ENCODE measurements around the gene UBL4A.

Gene UBL4A

GRCh38 chrX:154462396-154462795 lies 24.0 kb downstream of the UBL4A start:
- DNase-seq (ENCODE audit: low spot score) = no peak

- no peak for DNase-seq (ENCODE audit: low spot score)
Observed at GRCh38 chrX:154460326-154460725, 26.1 kb downstream of the UBL4A start.

- no peak for DNase-seq (ENCODE audit: low spot score)
Observed at GRCh38 chrX:154459832-154460231, 26.6 kb downstream of the UBL4A start.

- no peak for DNase-seq (ENCODE audit: low spot score)
Observed at GRCh38 chrX:154458954-154459778, 27.2 kb downstream of the UBL4A start.

DNA sequence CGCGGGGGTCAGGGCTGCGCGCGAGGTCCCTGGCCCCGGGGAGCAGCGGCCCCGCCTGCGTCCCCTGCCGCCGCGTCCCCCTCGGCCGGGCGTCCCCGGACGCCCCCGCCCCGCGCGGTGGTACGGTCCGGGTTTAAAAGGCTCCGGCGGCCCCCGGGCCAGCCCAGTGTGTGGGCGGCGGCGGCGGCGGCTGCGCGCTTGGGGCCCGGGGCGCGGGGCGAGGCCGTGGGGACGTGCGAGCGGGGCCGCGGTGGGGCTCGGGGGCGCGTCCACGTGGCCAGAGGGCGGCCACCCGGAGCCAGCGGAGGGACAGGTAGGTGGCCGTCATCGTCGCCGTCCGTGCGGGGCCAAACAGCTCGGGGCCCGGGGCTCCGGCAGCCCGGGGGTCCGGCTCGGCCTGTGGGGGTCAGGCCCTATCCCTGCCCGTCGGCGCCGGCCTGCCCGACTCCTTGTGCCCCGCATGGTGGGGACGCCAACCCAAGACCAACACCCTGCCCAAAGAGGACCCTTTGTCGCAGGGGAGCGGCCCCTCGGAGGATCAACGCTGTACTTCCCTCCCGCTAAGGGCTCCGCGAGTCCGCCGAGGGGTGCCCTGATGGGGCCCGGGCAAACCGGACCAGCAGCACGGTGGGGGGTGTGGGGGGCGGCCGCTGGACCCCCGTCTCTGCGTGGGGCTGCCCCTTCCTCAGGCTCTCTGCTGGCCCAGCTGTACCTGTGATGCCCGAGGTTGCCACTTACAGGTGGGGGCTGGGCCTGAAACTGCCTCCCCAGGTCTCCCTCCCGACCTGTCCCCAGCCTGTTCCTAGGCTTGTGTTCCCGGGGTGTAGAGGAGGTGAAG lies 28.1 kb downstream of the UBL4A start, which contains the start of gene PLXNA3:
Gene PLXNA3 (plus strand): TSS at position 166 of the 838 bp plus-strand sequence. CDS start 1,903 bp downstream, outside the sequence.
- peak; percentile 37 for DNase-seq (ENCODE audit: low spot score)

DNA sequence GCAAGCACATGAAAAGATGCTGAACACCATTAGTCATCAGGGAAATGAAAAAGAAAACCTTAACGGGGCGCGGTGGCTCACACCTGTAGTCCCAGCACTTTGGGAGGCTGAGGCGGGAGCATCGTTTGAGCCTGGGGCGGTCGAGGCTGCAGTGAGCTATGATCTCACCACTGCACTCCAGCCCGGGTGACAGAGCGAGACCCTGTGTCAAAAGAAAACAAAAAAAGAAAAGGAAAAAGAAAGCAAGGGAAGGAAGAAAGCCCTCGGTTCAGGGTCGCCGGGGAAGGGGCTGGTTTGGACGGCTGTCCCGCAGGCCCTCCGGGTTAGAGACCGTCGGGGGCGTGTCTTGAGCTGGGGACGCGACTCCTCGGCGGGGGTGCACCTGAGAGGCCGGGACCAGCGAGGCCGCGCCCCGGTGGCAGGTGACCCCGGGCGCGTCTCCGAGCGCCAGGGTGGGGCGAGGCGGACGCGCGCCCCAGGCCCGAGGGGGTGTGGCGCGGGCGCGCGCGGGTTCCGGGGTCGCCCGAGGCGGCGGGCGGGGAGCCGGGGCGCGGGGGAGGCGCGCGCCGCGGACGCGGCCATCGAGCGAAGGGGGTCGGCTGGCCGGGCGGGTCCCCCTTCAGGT lies 28.8 kb downstream of the UBL4A start:
- DNase-seq (ENCODE audit: low spot score) = no peak

- DNase-seq (ENCODE audit: low spot score) = no peak
Observed at GRCh38 chrX:154452823-154453222, 33.6 kb downstream of the UBL4A start.

DNA sequence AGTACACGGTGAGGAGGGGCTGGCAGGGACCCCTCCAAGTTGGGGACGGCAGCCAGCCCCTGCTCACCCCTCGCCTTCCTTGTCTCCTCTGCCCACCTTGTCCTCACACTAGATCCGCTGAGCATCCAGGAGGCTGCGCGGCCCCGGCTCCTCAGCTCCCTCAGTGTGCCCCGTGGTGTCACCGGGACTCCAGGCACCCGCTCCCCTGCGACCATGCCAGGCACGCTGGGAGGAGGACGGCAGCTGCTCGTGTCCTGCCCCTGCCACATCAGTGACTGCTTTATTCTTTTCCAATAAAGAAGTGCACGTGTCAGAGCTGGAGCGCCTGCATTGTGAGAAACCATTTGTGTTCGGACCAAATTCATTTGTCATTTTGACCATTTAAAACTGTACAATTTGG lies 36.1 kb downstream of the UBL4A start:
- no peak for DNase-seq (ENCODE audit: low spot score)

- DNase-seq (ENCODE audit: low spot score) = no peak
Observed at GRCh38 chrX:154449618-154450017, 36.8 kb downstream of the UBL4A start.

- DNase-seq (ENCODE audit: low spot score) = no peak
Observed at GRCh38 chrX:154448484-154448883, 37.9 kb downstream of the UBL4A start.

- DNase-seq (ENCODE audit: low spot score) = no peak
Observed at GRCh38 chrX:154446430-154446829, 40.0 kb downstream of the UBL4A start.

- no peak for DNase-seq (ENCODE audit: low spot score)
Observed at GRCh38 chrX:154445776-154446175, 40.6 kb downstream of the UBL4A start.

DNA sequence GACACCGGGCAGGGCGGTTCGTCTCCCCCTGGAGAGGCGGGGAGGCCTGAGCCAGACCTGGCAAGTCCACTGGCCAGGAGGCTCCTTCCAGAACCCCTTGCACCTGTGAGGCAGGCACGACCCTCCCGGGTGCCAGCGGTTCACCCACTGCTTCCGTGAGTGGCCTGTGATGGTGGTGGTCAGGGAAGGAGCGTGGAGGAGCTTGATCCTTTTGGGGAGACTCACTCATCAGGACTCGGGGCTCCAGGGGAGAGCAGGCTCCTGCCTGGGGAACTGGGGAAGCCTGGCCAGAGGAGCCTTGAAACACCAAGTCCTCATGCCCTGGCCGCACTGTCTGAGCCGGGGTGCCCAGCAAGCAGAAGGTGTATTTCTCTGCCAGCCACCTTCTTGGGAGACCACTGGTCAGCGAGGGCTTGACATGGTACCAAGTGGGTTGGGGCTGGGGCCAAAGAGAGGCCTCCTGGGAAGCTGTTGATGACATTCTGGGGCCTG lies 41.6 kb downstream of the UBL4A start:
- DNase-seq (ENCODE audit: low spot score) = no peak

- DNase-seq (ENCODE audit: low spot score) = peak; percentile 74
Observed at GRCh38 chrX:154443992-154444754, 42.2 kb downstream of the UBL4A start, which contains the start of gene FAM50A. Gene FAM50A (plus strand): TSS chrX:154444141. CDS start chrX:154444236, 95 bp downstream.

DNA sequence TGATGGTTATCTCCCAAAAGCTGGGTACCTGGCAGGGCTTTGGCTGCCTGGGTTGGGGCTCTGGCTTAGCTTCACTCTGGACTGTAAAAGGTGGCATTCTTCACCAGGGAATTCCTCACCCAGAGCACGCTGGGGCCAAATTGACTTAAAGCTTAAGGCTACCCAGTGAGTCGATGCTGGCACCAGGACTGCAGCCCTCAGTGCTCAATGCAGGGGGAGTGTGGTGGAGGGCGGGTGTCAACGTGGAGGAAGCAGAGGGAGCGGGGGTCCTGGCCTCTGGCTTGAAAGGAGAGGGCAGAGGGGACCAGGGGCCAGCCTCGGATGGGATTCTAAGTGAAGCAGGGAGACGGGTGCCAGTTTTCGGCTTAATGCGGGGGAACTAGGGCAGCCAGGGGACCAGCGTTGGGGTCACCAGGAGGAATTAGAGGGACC lies 42.9 kb downstream of the UBL4A start:
- DNase-seq (ENCODE audit: low spot score) = no peak

DNA sequence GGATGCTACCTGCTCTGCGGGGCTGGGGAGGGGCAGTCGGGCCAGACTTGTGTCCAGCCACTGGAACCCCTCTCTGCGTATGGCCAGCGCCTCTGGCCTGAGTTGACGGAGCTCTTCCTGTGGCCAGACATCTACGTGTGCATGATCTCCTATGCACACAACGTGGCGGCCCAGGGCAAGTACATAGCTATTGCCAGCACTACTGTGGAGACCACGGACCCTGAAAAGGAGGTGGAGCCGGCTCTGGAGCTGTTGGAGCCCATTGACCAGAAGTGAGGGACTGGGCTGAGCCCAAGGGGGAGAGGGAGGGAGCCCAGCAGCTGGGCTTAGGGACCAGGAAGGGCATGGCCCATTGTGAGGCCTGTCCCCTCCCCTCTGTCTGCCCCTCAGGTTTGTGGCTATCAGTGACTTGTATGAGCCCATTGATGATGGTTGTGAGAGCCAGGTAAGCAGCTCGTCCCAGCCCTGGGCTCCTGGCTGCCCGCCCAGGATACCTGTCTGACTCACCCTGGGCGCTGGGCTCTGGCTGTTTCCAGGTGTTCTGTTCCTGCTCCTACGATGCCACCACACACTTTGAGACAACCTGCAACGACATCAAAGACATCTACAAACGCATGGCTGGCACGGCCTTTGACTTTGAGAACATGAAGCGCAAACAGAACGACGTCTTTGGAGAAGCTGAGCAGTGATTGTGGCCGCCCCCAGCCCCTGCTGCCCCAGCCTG lies 44.3 kb downstream of the UBL4A start:
- DNase-seq (ENCODE audit: low spot score) = no peak

GRCh38 chrX:154441564-154441963 lies 44.9 kb downstream of the UBL4A start:
- no peak for DNase-seq (ENCODE audit: low spot score)

DNA sequence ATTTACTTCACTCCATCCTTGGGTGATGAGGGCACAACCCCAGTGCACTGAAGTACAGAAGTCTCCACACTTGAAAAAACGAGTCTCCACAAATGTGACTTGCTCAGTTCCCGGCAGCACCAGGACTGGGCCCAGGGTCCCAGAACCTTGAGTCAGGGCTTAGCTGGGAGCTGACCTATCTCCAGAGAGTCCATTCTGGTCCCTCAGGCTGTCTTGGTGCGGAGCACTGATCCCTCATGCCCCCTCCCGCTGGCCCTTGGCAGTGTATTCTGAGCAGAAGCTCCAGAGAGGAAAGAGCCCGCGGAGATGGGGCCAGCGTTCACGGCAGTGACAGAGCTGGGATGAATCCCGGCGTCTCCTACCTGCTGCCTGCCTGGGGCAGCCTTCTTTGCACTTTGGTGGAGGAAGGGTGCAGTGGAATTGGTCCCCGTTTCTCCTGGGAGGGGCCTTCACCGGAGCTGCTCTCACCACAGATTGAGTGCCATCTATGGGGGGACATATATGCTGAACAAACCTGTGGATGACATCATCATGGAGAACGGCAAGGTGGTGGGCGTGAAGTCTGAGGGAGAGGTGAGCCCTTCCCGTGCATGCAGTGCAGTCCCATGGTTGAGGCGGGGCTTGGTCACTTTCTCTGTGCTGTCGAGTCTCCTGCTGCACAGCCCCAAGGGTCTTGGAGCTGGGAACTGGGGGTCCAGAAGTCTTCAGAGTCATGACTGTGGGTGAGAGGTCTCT lies 45.6 kb downstream of the UBL4A start:
- no peak for DNase-seq (ENCODE audit: low spot score)

DNA sequence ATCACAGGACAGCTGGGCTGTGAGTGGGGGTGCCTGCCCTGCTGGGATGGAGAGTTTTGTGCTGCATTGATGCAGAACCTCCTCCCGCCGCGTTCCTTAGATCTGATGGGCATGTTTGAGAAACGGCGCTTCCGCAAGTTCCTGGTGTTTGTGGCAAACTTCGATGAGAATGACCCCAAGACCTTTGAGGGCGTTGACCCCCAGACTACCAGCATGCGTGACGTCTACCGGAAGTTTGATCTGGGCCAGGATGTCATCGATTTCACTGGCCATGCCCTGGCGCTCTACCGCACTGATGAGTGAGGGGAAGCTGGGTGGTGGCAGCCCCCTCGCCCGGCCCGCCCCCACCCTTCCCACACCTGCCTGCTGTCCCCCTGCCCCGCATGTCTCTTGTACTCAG lies 46.6 kb downstream of the UBL4A start:
- no peak for DNase-seq (ENCODE audit: low spot score)
